Neural cell (in vitro differentiated cells): ENCODE results near the gene GTPBP6.

ENCODE experiments used
- EZH2 ChIP-seq: fragments of 200-600, 300-800 bp; shearing (Covaris generic), sonication (generic); IDR thresholded peaks from 2 replicates; pipeline ENCODE4 v1.6.1; 2014; ENCODE audit warnings: antibody characterized with exemption, low read length, borderline replicate concordance, mild to moderate bottlenecking; ENCODE audit not compliant: insufficient read depth, poor library complexity, severe bottlenecking
- SMC3 ChIP-seq: fragments of 450-650 bp; conservative IDR thresholded peaks from 2 replicates; pipeline ENCODE4 v1.6.1; 2014; ENCODE audit warnings: antibody characterized with exemption, mild to moderate bottlenecking, moderate library complexity; ENCODE audit not compliant: poor library complexity
- TF ChIP-seq, protein P1 (sequence below): IDR thresholded peaks from 2 replicates; pipeline ENCODE4 v1.6.1; 2012; ENCODE audit warnings: borderline replicate concordance
- TF ChIP-seq, protein P2 (sequence below): fragments of 450-650 bp; IDR thresholded peaks from 2 replicates; pipeline ENCODE4 v1.5.1; 2014; ENCODE audit warnings: antibody characterized with exemption, mild to moderate bottlenecking, moderate library complexity; ENCODE audit not compliant: poor library complexity, severe bottlenecking

DNA sequence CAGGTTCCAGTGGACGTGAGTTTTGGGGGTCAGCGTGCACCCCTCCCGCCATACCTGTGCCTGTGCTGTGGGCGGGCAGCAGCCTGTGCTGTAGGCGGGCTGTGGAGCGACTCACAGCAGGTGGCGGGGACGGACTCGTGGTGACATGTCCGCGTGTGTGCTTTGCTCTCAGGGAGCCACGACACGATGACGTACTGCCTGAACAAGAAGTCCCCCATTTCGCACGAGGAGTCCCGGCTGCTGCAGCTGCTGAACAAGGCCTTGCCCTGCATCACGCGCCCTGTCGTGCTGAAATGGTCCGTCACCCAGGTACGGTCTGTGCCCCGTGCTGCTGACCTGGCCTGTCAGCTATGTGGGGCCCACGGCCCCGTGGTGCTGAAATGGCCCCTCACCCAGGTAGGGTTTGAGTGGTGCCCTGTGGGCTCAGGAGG lies 30.0 kb downstream of the GTPBP6 start:
- TF ChIP-seq, protein P1, sequence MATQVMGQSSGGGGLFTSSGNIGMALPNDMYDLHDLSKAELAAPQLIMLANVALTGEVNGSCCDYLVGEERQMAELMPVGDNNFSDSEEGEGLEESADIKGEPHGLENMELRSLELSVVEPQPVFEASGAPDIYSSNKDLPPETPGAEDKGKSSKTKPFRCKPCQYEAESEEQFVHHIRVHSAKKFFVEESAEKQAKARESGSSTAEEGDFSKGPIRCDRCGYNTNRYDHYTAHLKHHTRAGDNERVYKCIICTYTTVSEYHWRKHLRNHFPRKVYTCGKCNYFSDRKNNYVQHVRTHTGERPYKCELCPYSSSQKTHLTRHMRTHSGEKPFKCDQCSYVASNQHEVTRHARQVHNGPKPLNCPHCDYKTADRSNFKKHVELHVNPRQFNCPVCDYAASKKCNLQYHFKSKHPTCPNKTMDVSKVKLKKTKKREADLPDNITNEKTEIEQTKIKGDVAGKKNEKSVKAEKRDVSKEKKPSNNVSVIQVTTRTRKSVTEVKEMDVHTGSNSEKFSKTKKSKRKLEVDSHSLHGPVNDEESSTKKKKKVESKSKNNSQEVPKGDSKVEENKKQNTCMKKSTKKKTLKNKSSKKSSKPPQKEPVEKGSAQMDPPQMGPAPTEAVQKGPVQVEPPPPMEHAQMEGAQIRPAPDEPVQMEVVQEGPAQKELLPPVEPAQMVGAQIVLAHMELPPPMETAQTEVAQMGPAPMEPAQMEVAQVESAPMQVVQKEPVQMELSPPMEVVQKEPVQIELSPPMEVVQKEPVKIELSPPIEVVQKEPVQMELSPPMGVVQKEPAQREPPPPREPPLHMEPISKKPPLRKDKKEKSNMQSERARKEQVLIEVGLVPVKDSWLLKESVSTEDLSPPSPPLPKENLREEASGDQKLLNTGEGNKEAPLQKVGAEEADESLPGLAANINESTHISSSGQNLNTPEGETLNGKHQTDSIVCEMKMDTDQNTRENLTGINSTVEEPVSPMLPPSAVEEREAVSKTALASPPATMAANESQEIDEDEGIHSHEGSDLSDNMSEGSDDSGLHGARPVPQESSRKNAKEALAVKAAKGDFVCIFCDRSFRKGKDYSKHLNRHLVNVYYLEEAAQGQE, result no peak
- TF ChIP-seq EZH2, result no peak
- TF ChIP-seq SMC3, result no peak
- TF ChIP-seq, protein P2, sequence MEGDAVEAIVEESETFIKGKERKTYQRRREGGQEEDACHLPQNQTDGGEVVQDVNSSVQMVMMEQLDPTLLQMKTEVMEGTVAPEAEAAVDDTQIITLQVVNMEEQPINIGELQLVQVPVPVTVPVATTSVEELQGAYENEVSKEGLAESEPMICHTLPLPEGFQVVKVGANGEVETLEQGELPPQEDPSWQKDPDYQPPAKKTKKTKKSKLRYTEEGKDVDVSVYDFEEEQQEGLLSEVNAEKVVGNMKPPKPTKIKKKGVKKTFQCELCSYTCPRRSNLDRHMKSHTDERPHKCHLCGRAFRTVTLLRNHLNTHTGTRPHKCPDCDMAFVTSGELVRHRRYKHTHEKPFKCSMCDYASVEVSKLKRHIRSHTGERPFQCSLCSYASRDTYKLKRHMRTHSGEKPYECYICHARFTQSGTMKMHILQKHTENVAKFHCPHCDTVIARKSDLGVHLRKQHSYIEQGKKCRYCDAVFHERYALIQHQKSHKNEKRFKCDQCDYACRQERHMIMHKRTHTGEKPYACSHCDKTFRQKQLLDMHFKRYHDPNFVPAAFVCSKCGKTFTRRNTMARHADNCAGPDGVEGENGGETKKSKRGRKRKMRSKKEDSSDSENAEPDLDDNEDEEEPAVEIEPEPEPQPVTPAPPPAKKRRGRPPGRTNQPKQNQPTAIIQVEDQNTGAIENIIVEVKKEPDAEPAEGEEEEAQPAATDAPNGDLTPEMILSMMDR, result no peak
